Measurements from ENCODE around the gene SLC37A3.

DNA sequence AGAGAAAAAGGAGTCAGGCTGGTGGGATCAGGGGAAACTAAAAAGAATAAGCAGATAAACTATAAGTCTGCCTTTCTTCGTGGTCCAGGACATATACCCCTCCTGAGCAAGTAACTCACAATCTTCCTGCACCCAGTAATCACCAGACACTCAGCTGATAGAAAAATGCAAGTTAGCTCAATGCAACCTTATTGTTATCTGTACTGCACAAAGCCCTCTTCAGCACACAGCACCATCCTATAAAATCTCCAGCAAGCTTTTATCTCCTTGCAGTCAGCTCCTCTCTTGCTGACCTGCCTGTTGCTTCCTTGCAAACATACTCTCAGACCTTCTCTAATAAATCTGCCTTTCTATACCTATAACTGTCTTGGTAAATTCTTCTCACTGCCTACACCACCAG lies 6.7 kb downstream of the SLC37A3 start:
- TF ChIP-seq CTCF (IDR thresholded peaks at IDR 0.05) = no peak
- no peak for TF ChIP-seq EZH2 (IDR thresholded peaks at IDR 0.05)
- no peak for TF ChIP-seq EZH2phosphoT487 (IDR thresholded peaks at IDR 0.05)
